ENCODE measurements around the gene OR2W3.

OR2W3 gene

DNA sequence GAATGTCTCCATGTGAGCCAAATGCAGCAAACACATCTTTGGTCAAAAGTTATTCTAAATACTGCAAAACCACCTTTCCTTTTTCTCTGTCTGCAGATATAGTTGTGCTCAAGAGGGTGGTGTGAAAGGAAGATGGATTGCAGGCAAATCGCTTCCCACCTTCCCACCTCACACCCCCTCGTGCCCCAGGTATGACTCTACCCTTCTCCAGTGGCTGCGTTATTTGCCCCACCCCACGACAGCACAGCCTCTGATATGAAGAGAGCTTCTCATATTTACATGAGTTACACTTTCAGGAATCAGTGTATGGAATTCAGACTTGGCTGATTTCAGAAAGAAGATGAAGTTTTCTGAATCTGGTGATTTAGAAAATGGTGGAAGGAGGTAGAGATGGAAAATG lies 32.6 kb upstream of the OR2W3 start:
- no peak overlapping the region for H3K27ac ChIP-seq (ENCODE audit: low read length, poor library complexity, severe bottlenecking)
- H2BK15ac ChIP-seq (ENCODE audit: low read depth, poor library complexity, severe bottlenecking) = no peak overlapping the region
- no peak overlapping the region for H3K18ac ChIP-seq (ENCODE audit: low read depth in 1 of 2, low read length in 2 of 2)
- H3K4me1 ChIP-seq (ENCODE audit: control insufficient read depth, insufficient read depth, low read depth, low read length) = peaks cover 2% of the 10 kb centered on the region
- H3K4me2 ChIP-seq (ENCODE audit: low read length, poor library complexity, severe bottlenecking) = no peak overlapping the region
- H2BK5ac ChIP-seq (ENCODE audit: low read depth, low read length, poor library complexity, severe bottlenecking) = no peak overlapping the region
- H4K91ac ChIP-seq (ENCODE audit: low read length) = no peak overlapping the region
- no peak for DNase-seq
- H3K27me3 ChIP-seq (ENCODE audit: control insufficient read depth in 1 of 2, insufficient read depth in 1 of 2, low read length in 2 of 2) = no peaks in the 10 kb centered on the region
- peaks cover 2% of the 10 kb centered on the region for H3K79me1 ChIP-seq (replicated peaks; ENCODE audit: low read length, poor library complexity, severe bottlenecking)
- no peak overlapping the region for H2AK5ac ChIP-seq (ENCODE audit: low read length, severe bottlenecking)
- H3K9me3 ChIP-seq (ENCODE audit: control insufficient read depth, low read length) = peaks cover 1% of the 10 kb centered on the region
- peaks cover under 1 to 4% of the 10 kb centered on the region in 2 experiments for H3K36me3 ChIP-seq (ENCODE audit: control insufficient read depth in 1 of 2, insufficient read depth in 2 of 2, low read depth in 1 of 2, low read length in 2 of 2)
- no peak overlapping the region for H2AFZ ChIP-seq (ENCODE audit: low read depth, low read length)
- no peak overlapping the region for H3K23ac ChIP-seq (ENCODE audit: low read length in 2 of 2)
- no peak overlapping the region for H3K9ac ChIP-seq (ENCODE audit: low read length)
- H3K14ac ChIP-seq (ENCODE audit: low read length in 2 of 2) = no peak overlapping the region
- H4K8ac ChIP-seq (ENCODE audit: low read length) = no peak overlapping the region
- H3K4ac ChIP-seq (ENCODE audit: low read depth in 1 of 2, low read length in 2 of 2) = no peak overlapping the region
- no peak overlapping the region for H3K4me3 ChIP-seq (ENCODE audit: insufficient read depth in 1 of 2, low read depth in 1 of 2, low read length in 2 of 2)
- no peak overlapping the region for H2BK120ac ChIP-seq (ENCODE audit: low read depth, low read length)
- WGBS = no CpG with 5 or more reads among the region's 4 CpGs
- H2BK12ac ChIP-seq (ENCODE audit: low read length in 2 of 2) = no peak overlapping the region

- Histone ChIP-seq H2BK5ac (ENCODE audit: low read depth, low read length, poor library complexity, severe bottlenecking) (no peak overlapping the region), H2BK15ac (ENCODE audit: low read depth, poor library complexity, severe bottlenecking) (no peak overlapping the region), H4K8ac (ENCODE audit: low read length) (no peak overlapping the region), H3K14ac (ENCODE audit: low read length in 2 of 2) (no peak overlapping the region), H3K4ac (ENCODE audit: low read depth in 1 of 2, low read length in 2 of 2) (no peak overlapping the region), H3K79me1 (replicated peaks; ENCODE audit: low read length, poor library complexity, severe bottlenecking) (no peaks in the 10 kb centered on the region), H4K91ac (ENCODE audit: low read length) (no peak overlapping the region), H3K9me3 (ENCODE audit: control insufficient read depth, low read length) (peaks cover 5% of the 10 kb centered on the region), H3K23ac (ENCODE audit: low read length in 2 of 2) (no peak overlapping the region), H3K27me3 (ENCODE audit: control insufficient read depth in 1 of 2, insufficient read depth in 1 of 2, low read length in 2 of 2) (no peaks in the 10 kb centered on the region), H2AK5ac (ENCODE audit: low read length, severe bottlenecking) (no peak overlapping the region), H3K4me2 (ENCODE audit: low read length, poor library complexity, severe bottlenecking) (no peak overlapping the region), H3K9ac (ENCODE audit: low read length) (peak overlapping the region; percentile 44), H2AFZ (ENCODE audit: low read depth, low read length) (no peak overlapping the region), H3K4me1 (ENCODE audit: control insufficient read depth, insufficient read depth, low read depth, low read length) (no peaks in the 10 kb centered on the region), H2BK120ac (ENCODE audit: low read depth, low read length) (no peak overlapping the region), H3K36me3 (ENCODE audit: control insufficient read depth in 1 of 2, insufficient read depth in 2 of 2, low read depth in 1 of 2, low read length in 2 of 2) (peaks cover 4 to 6% of the 10 kb centered on the region in 2 experiments), H3K18ac (ENCODE audit: low read depth in 1 of 2, low read length in 2 of 2) (no peak overlapping the region), H3K4me3 (ENCODE audit: insufficient read depth in 1 of 2, low read depth in 1 of 2, low read length in 2 of 2) (no peak overlapping the region), H2BK12ac (ENCODE audit: low read length in 2 of 2) (no peak overlapping the region), H3K27ac (ENCODE audit: low read length, poor library complexity, severe bottlenecking) (no peak overlapping the region)
- WGBS = 90% methylated on average over 14 of the region's 17 CpGs
- DNase-seq = no peak
These were observed 30.7 kb upstream of the OR2W3 start for GRCh38 chr1:247864644-247865043.

- no peak overlapping the region for H3K4me3 ChIP-seq (ENCODE audit: insufficient read depth in 1 of 2, low read depth in 1 of 2, low read length in 2 of 2)
- no peak overlapping the region for H3K4me2 ChIP-seq (ENCODE audit: low read length, poor library complexity, severe bottlenecking)
- H3K14ac ChIP-seq (ENCODE audit: low read length in 2 of 2) = no peak overlapping the region
- no peaks in the 10 kb centered on the region for H3K27me3 ChIP-seq (ENCODE audit: control insufficient read depth in 1 of 2, insufficient read depth in 1 of 2, low read length in 2 of 2)
- H3K9ac ChIP-seq (ENCODE audit: low read length) = peak overlapping the region; percentile 44
- WGBS = 80% methylated on average over 6 of the region's 6 CpGs
- no peak overlapping the region for H2BK5ac ChIP-seq (ENCODE audit: low read depth, low read length, poor library complexity, severe bottlenecking)
- no peaks in the 10 kb centered on the region for H3K4me1 ChIP-seq (ENCODE audit: control insufficient read depth, insufficient read depth, low read depth, low read length)
- no peak overlapping the region for H4K91ac ChIP-seq (ENCODE audit: low read length)
- H3K4ac ChIP-seq (ENCODE audit: low read depth in 1 of 2, low read length in 2 of 2) = no peak overlapping the region
- no peak for DNase-seq
- H3K79me1 ChIP-seq (replicated peaks; ENCODE audit: low read length, poor library complexity, severe bottlenecking) = no peaks in the 10 kb centered on the region
- H3K36me3 ChIP-seq (ENCODE audit: control insufficient read depth in 1 of 2, insufficient read depth in 2 of 2, low read depth in 1 of 2, low read length in 2 of 2) = peaks cover 4 to 6% of the 10 kb centered on the region in 2 experiments
- no peak overlapping the region for H3K18ac ChIP-seq (ENCODE audit: low read depth in 1 of 2, low read length in 2 of 2)
- no peak overlapping the region for H2AK5ac ChIP-seq (ENCODE audit: low read length, severe bottlenecking)
- H3K9me3 ChIP-seq (ENCODE audit: control insufficient read depth, low read length) = peaks cover 5% of the 10 kb centered on the region
- no peak overlapping the region for H2BK12ac ChIP-seq (ENCODE audit: low read length in 2 of 2)
- no peak overlapping the region for H3K23ac ChIP-seq (ENCODE audit: low read length in 2 of 2)
- no peak overlapping the region for H2AFZ ChIP-seq (ENCODE audit: low read depth, low read length)
- no peak overlapping the region for H2BK120ac ChIP-seq (ENCODE audit: low read depth, low read length)
- H3K27ac ChIP-seq (ENCODE audit: low read length, poor library complexity, severe bottlenecking) = no peak overlapping the region
- H2BK15ac ChIP-seq (ENCODE audit: low read depth, poor library complexity, severe bottlenecking) = no peak overlapping the region
- H4K8ac ChIP-seq (ENCODE audit: low read length) = no peak overlapping the region
These were observed 30.0 kb upstream of the OR2W3 start for GRCh38 chr1:247865416-247865815.

DNA sequence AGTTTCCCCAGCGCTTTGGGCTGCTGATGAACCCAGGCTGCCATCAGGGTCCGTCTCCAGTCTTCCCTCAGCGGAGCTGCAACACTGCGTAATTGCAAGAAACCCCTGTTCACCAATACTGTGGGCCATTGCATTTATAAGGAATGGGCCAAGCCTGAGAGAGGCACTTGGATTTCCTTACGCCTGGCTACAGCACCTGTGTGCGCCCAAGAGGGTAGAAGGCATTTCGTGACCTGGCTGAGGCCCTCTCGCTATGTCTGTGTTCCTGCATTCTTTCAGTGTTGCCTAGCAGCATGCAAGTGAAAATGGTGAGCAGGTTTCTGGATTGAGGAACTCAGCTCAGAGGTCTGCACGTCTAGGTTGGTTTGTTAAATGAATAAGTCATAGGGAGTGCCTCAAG lies 12.0 kb upstream of the OR2W3 start:
- H3K4me2 ChIP-seq (ENCODE audit: low read length, poor library complexity, severe bottlenecking) = no peak overlapping the region
- H3K23ac ChIP-seq (ENCODE audit: low read length in 2 of 2) = no peak overlapping the region
- no peak overlapping the region for H2AK5ac ChIP-seq (ENCODE audit: low read length, severe bottlenecking)
- H2BK12ac ChIP-seq (ENCODE audit: low read length in 2 of 2) = no peak overlapping the region
- no peaks in the 10 kb centered on the region for H3K36me3 ChIP-seq (ENCODE audit: control insufficient read depth in 1 of 2, insufficient read depth in 2 of 2, low read depth in 1 of 2, low read length in 2 of 2)
- no peak for DNase-seq
- no peak overlapping the region for H4K8ac ChIP-seq (ENCODE audit: low read length)
- H2BK120ac ChIP-seq (ENCODE audit: low read depth, low read length) = no peak overlapping the region
- H3K4me1 ChIP-seq (ENCODE audit: control insufficient read depth, insufficient read depth, low read depth, low read length) = no peaks in the 10 kb centered on the region
- H3K79me1 ChIP-seq (replicated peaks; ENCODE audit: low read length, poor library complexity, severe bottlenecking) = no peaks in the 10 kb centered on the region
- peaks cover 3% of the 10 kb centered on the region for H3K9me3 ChIP-seq (ENCODE audit: control insufficient read depth, low read length)
- H3K27me3 ChIP-seq (ENCODE audit: control insufficient read depth in 1 of 2, insufficient read depth in 1 of 2, low read length in 2 of 2) = no peaks in the 10 kb centered on the region
- WGBS = 84% methylated on average over 8 of the region's 9 CpGs
- no peak overlapping the region for H3K18ac ChIP-seq (ENCODE audit: low read depth in 1 of 2, low read length in 2 of 2)
- no peak overlapping the region for H2BK5ac ChIP-seq (ENCODE audit: low read depth, low read length, poor library complexity, severe bottlenecking)
- no peak overlapping the region for H3K4me3 ChIP-seq (ENCODE audit: insufficient read depth in 1 of 2, low read depth in 1 of 2, low read length in 2 of 2)
- H2BK15ac ChIP-seq (ENCODE audit: low read depth, poor library complexity, severe bottlenecking) = no peak overlapping the region
- no peak overlapping the region for H3K27ac ChIP-seq (ENCODE audit: low read length, poor library complexity, severe bottlenecking)
- H3K9ac ChIP-seq (ENCODE audit: low read length) = no peak overlapping the region
- H3K14ac ChIP-seq (ENCODE audit: low read length in 2 of 2) = no peak overlapping the region
- H2AFZ ChIP-seq (ENCODE audit: low read depth, low read length) = no peak overlapping the region
- no peak overlapping the region for H3K4ac ChIP-seq (ENCODE audit: low read depth in 1 of 2, low read length in 2 of 2)
- no peak overlapping the region for H4K91ac ChIP-seq (ENCODE audit: low read length)
